HEK293T (cell line): ENCODE measurements around the gene VEPH1.

Experiments
- CTCF ChIA-PET: fragments of 350-600 bp; formaldehyde crosslinking; extraction: SDS; loops from one replicate; lab custom pipeline; 2021; ENCODE audit warnings: antibody characterized with exemption, inconsistent platforms; lab: Yijun Ruan, JAX
- POLR2A ChIA-PET: fragments of 350-600 bp; formaldehyde crosslinking; extraction: SDS; loops from one replicate; lab custom pipeline; 2020; ENCODE audit warnings: antibody characterized with exemption, inconsistent platforms; lab: Yijun Ruan, JAX
- DNase-seq: peaks from one replicate; pipeline ENCODE4 v3.0.0; 2012; ENCODE audit warnings: mixed read lengths; ENCODE audit errors: extremely low spot score
- ARNT ChIP-seq: fragments of 450-650 bp; IDR thresholded peaks from 2 replicates; pipeline ENCODE4 v1.6.1; 2017; ENCODE audit warnings: mild to moderate bottlenecking
- BHLHE40 ChIP-seq: fragments of 450-650 bp; IDR thresholded peaks from 2 replicates; pipeline ENCODE4 v1.6.1; 2016; ENCODE audit warnings: mild to moderate bottlenecking, moderate library complexity, borderline replicate concordance
- CTBP1 ChIP-seq: fragments of 450-650 bp; IDR thresholded peaks from 2 replicates; pipeline ENCODE4 v1.6.1; 2016; ENCODE audit warnings: borderline replicate concordance
- ELF4 ChIP-seq: fragments of 450-650 bp; IDR thresholded peaks from 2 replicates; pipeline ENCODE4 v1.6.1; 2017; ENCODE audit warnings: antibody characterized with exemption
- FOXA1 ChIP-seq: fragments of 450-650 bp; IDR thresholded peaks from 2 replicates; pipeline ENCODE4 v1.6.1; 2016; ENCODE audit warnings: mild to moderate bottlenecking
- FOXK2 ChIP-seq: fragments of 450-650 bp; IDR thresholded peaks from 2 replicates; pipeline ENCODE4 v1.6.1; 2016; ENCODE audit warnings: mild to moderate bottlenecking
- FOXM1 ChIP-seq: fragments of 450-650 bp; IDR thresholded peaks from 2 replicates; pipeline ENCODE4 v1.6.1; 2017; ENCODE audit warnings: mild to moderate bottlenecking, borderline replicate concordance
- HDGF ChIP-seq: fragments of 450-650 bp; IDR thresholded peaks from 2 replicates; pipeline ENCODE4 v1.6.1; 2017; ENCODE audit warnings: antibody characterized with exemption, borderline replicate concordance
- L3MBTL2 ChIP-seq: fragments of 450-650 bp; conservative IDR thresholded peaks from 2 replicates; pipeline ENCODE4 v1.6.1; 2016; ENCODE audit warnings: mild to moderate bottlenecking
- LEF1 ChIP-seq: fragments of 450-650 bp; IDR thresholded peaks from 2 replicates; pipeline ENCODE4 v1.6.1; 2017; ENCODE audit warnings: mild to moderate bottlenecking, borderline replicate concordance
- NFRKB ChIP-seq: fragments of 450-650 bp; IDR thresholded peaks from 2 replicates; pipeline ENCODE4 v1.6.1; 2016; ENCODE audit warnings: mild to moderate bottlenecking, moderate library complexity
- SP1 ChIP-seq: fragments of 450-650 bp; IDR thresholded peaks from 2 replicates; pipeline ENCODE4 v1.6.1; 2017
- SUZ12 ChIP-seq: fragments of 450-650 bp; IDR thresholded peaks from 2 replicates; pipeline ENCODE4 v1.6.1; 2016; ENCODE audit warnings: mild to moderate bottlenecking
- TARDBP ChIP-seq: fragments of 450-650 bp; IDR thresholded peaks from 2 replicates; pipeline ENCODE4 v1.6.1; 2016
- ZNF384 ChIP-seq: fragments of 450-650 bp; IDR thresholded peaks from 2 replicates; pipeline ENCODE4 v1.6.1; 2016
- TF ChIP-seq, protein P1 (sequence below): fragments of 450-650 bp; IDR thresholded peaks from 2 replicates; pipeline ENCODE4 v1.6.1; 2016

VEPH1 gene

DNA sequence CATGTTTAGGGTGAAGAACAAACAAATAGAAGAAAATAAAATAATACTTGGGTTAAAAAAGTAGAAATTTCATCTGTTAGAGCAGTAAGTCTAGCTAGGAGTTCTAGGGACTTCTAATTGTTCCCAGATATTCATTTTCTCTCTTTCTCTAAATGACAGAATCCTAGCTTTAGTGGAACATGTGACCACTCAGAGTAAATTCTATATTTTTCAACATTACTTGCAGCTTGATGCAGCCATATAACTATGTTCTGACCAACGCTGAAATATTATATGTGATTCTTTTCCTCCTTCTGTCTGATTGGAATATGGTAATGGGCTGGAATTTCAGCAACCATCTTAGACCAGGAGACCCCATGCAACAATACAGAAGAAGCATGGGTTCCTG is 58.4 kb downstream of the VEPH1 start:
- ChIA-PET POLR2A (no interaction called here), CTCF (no interaction called here)
- DNase-seq, result no peak
- TF ChIP-seq SP1, result no peak
- TF ChIP-seq BHLHE40, result no peak
- no peak for TF ChIP-seq TARDBP
- no peak for TF ChIP-seq SUZ12
- TF ChIP-seq FOXM1, result no peak
- TF ChIP-seq CTBP1, result no peak

DNA sequence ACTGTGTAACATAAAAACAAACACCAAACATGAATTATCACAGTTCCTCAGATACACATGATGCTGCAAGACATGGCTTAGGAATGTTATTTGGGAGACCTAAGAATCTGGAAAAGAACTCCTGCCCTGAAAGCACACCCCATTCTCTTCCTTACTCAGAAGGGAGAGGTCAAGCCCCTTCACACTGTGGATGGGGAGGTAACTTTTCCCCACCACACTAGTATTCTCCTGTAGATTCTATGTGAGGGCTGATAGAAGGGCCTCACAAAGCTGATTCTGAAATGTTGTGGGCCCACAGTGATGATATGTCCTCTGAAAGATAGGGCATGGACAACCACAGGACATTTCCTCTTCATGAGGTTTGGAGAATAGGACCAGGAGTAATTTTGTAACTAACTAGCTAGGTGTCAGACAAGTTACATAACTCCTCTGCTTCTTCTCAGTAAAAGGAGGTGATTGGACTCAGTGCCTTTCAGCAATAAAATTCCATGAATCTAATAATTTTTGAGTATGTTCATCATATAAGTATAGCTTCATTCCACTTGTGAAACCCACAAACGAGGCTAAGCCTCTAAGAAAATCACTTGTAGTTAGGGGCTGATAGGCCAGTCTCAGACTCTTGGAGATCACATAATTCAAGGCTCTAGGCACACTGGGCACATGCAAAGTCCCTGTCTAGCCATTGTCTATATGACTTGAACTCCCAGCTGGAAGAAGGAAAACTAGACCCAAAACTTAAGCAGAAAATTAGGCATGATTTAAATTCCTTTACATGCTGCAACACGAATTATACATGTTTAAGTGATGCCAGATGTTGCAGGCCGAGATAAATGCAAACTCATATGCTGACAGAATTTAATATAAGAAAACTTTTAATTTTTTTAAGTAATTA is 59.1 kb downstream of the VEPH1 start:
- DNase-seq, result no peak
- POLR2A ChIA-PET, result no interaction called here
- TF ChIP-seq FOXK2, result no peak
- TF ChIP-seq ARNT, result no peak
- no peak for TF ChIP-seq FOXA1
- TF ChIP-seq, protein P1, sequence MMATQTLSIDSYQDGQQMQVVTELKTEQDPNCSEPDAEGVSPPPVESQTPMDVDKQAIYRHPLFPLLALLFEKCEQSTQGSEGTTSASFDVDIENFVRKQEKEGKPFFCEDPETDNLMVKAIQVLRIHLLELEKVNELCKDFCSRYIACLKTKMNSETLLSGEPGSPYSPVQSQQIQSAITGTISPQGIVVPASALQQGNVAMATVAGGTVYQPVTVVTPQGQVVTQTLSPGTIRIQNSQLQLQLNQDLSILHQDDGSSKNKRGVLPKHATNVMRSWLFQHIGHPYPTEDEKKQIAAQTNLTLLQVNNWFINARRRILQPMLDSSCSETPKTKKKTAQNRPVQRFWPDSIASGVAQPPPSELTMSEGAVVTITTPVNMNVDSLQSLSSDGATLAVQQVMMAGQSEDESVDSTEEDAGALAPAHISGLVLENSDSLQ, result no peak
- no peak for TF ChIP-seq L3MBTL2
- no peak for TF ChIP-seq NFRKB
- TF ChIP-seq SP1, result no peak
- TF ChIP-seq ZNF384, result no peak
- TF ChIP-seq HDGF, result no peak
- TF ChIP-seq TARDBP, result no peak
- TF ChIP-seq LEF1, result no peak
- TF ChIP-seq ELF4, result no peak
- no peak for TF ChIP-seq BHLHE40
- TF ChIP-seq CTBP1, result no peak
- TF ChIP-seq SUZ12, result no peak
- TF ChIP-seq FOXM1, result no peak
- CTCF ChIA-PET, result no interaction called here

DNA sequence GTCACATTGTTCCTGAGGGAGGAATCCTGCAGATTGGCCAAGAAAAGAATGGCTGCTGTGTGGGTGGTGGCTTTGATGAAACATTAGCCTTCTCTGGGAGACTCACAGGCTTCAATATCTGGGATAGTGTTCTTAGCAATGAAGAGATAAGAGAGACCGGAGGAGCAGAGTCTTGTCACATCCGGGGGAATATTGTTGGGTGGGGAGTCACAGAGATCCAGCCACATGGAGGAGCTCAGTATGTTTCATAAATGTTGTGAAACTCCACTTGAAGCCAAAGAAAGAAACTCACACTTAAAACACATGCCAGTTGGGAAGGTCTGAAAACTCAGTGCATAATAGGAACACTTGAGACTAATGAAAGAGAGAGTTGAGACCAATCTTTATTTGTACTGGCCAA is 60.5 kb downstream of the VEPH1 start:
- ChIA-PET CTCF (no interaction called here), POLR2A (no interaction called here)
- no peak for DNase-seq
- TF ChIP-seq HDGF, result no peak
- TF ChIP-seq FOXA1, result no peak
- TF ChIP-seq ARNT, result no peak
- no peak for TF ChIP-seq SP1
- TF ChIP-seq BHLHE40, result no peak
- TF ChIP-seq ZNF384, result no peak
- TF ChIP-seq LEF1, result no peak
- TF ChIP-seq NFRKB, result no peak
- TF ChIP-seq ELF4, result no peak
- TF ChIP-seq, protein P1, result no peak
- TF ChIP-seq L3MBTL2, result no peak
- TF ChIP-seq SUZ12, result no peak
- no peak for TF ChIP-seq FOXK2
- no peak for TF ChIP-seq FOXM1

DNA sequence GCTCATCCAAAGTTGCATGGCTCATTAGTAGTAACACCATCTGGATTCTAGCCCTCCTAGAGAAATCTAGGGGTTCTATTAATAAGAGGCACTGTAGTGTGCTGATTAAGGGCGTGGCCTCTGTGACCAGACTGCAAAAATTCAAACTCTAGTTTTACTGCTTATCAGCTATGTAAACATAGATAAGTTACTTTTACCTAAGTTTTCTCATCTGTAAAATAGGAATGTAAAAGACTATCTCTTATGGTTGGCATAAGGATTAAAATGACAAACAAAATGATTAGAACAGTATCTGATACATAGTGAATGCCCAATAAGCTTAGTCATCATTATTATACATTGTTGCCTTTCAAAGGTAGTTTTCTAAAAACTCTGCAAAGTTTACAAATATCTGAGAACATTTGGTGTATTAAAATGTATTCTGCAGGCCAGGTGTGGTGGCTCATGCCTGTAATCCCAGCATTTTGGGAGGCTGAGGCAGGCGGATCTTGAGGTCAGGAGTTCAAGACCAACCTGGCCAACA is 62.1 kb downstream of the VEPH1 start:
- DNase-seq, result no peak
- ChIA-PET POLR2A (no interaction called here), CTCF (no interaction called here)
- TF ChIP-seq LEF1 (no peak), TARDBP (no peak), ZNF384 (no peak), BHLHE40 (no peak), ELF4 (no peak), FOXK2 (no peak), NFRKB (no peak), ARNT (no peak), CTBP1 (no peak), FOXA1 (no peak), L3MBTL2 (no peak), SUZ12 (no peak), HDGF (no peak), SP1 (no peak)
- TF ChIP-seq, protein P1, result no peak

DNA sequence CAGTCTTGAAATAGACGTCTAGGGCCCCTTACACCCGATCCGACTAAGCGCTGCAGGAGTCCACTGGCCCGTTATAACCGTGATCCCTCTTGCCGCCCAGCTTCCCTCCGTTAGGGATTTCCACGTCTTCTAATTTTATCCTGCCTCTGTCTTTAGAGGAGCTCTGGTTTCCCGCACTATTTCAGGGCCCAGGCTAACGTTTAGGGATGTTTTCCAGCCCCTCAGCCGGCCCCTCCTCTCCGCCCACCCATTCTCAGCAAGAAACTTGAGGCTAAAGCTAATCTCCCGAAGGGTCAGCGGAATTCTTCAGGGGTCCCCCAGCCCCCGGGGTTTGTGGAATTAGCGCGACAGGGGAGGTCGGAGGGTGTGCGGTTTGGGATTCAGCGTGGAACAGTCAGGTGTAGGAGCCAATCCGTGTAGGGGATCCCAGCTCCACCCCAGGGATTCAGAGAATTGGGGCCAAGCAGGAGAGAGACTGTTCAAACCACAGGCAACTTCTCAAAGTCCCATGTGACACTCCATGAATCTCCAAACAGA is 65.0 kb downstream of the VEPH1 start:
- TF ChIP-seq HDGF (no peak), SUZ12 (no peak), BHLHE40 (no peak), FOXK2 (no peak), ELF4 (no peak), L3MBTL2 (peak; percentile 16; the same call in 1 of the 2 replicates), CTBP1 (no peak), LEF1 (no peak), FOXA1 (no peak)
- POLR2A ChIA-PET, result interaction anchor here (0.8 to 1.3 kb wide), 5 partner anchors 20 to 278 kb away, joined by 3 to 4 read pairs (median 3); no protein-coding TSS in a partner anchor
- CTCF ChIA-PET, result no interaction called here
- peak; percentile 28 for DNase-seq
